HG02623 (cell line): ENCODE measurements around the gene ZNF79.

ENCODE experiments used
- ATAC-seq: cut with Tn5 transposase; IDR thresholded peaks from one replicate; pipeline ENCODE4 v1.9.1; 2021; ENCODE audit warnings: moderate library complexity; ENCODE audit not compliant: unreplicated experiment

Gene ZNF79

GRCh38 chr9:127423934-127424675 lies at the start of gene ZNF79:
ZNF79 (plus strand) TSS chr9:127424382; CDS start chr9:127424788, 406 bp downstream.
- ATAC-seq = peak; percentile 78

GRCh38 chr9:127380479-127380878 lies 43.7 kb upstream of the ZNF79 start:
- ATAC-seq = no peak

DNA sequence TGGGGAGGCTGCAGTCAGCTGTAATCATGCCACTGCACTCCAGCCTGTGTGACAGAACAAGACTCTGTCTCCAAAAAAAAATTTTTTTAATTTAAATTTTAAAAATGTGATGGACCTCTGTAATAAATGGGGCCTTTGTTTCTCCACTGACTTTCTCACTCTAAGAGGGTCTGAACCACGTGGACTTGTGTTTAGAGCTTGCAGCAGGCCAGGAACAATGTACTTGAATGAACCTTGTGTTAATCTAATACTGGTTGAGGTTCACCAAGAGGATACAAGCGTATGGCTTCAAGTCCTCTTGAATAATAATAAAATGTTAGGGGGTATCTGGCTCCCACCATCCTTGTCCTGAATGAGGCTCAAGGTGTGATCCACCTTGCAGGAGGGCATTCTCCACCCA lies 41.6 kb upstream of the ZNF79 start:
- no peak for ATAC-seq

DNA sequence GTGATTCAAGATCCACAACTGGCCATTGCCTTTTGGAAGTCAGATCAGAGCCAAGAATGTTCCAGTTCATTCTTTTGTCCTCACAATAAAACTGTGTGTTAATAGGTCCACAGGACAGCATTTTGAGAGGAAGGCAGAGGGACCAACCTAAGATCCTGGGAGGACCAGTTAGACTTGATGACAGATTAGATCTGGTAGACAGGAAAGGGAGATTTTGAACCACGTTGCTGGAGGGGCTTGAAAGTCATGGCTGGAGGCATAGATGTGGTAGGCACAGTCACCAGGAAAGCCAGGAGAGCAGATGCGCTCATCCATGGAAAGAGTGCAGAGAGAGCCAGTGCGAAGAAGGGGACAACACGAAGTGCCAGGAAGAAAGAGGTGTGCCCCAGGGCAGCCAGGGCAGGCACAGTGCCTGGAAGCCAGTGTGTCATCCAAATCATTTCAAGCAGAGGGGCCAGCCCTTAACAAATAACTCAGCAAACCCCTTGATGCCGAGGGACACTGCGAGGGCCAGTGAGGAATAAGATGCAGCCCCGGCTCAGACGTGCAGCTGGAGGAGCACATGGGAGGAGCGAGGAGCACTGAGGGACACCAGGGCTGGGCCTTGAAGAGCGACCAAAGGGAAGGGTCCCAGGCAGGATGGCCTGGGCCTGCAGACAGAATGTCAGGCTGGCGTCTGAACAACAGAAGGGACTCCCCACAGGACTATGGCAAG lies 40.0 kb upstream of the ZNF79 start:
- ATAC-seq = no peak

DNA sequence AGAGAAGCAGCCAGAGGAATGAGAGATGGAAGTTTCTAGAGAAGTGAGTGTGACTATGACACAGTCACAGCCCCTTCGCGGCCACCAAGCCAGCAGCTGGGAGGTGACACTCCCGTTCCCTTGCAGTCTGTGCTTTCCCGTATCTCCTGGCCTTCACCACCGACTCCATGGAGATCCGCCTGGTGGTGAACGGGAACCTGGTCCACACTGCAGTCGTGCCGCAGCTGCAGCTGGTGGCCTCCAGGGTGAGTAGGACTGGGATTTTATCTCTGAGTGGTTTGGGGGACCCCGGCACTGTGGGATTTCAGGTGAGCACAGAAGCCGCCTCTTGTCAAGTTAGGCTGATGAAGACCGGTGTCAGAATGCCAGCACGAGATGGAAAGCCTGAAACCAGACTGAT lies 39.3 kb upstream of the ZNF79 start:
- no peak for ATAC-seq

- no peak for ATAC-seq
Measured at GRCh38 chr9:127386249-127386648, 37.9 kb upstream of the ZNF79 start.

DNA sequence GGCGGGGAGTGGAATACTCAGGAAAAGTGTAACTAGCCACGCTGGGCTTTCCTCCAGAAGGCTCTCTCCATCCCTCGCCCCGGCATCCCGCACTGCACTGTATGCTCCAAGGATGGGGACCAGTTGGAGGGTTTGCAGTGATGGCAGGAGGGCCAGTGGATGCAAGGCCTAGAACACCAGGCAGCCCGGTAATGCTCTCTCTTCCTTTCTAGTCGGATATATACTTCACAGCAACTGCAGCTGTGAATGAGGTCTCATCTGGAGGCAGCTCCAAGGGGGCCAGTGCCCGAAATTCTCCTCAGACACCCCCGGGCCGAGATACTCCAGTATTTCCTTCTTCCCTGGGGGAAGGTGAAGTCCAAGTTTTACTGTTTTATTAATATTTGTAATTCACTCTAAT lies 37.2 kb upstream of the ZNF79 start:
- no peak for ATAC-seq

DNA sequence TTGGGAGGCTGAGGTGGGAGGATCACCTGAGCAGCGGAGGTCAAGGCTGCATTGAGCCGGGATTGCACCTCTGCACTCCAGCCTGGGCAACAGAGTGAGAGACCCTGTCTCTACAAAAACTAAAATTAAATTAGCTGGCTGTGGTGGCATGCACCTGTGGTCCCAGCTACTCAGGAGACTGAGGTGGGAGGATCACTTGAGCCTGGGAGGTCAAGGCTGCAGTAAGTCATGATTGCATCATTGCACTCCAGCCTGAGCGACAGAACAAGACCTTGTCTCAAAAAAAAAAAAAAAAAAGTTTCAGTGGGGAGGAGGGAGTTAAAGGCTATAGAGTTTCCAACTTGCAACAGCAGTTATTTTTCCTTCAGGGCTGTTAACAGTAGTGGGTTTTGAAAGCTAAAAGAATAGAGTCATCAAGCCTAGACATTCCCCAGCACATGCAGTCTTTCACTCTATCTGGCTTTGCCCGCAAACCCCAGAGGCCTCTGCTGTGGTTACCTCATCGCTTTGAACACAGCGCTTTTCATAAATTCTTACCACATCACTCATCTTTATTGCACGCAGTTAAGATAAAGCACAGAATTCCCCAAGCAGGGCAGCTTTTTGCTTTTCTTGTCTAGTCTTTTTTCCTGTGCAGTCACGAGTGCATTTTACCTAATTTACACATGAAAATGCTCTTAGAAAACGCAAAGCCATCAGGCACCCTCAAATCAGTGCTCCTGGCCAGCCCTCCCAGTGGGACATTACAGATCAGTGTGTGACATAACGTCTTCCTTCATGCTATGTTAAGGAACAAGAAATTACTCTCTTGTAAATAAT lies 35.9 kb upstream of the ZNF79 start:
- ATAC-seq = peak; percentile 79

GRCh38 chr9:127388856-127389238 lies 35.3 kb upstream of the ZNF79 start:
- ATAC-seq = no peak

DNA sequence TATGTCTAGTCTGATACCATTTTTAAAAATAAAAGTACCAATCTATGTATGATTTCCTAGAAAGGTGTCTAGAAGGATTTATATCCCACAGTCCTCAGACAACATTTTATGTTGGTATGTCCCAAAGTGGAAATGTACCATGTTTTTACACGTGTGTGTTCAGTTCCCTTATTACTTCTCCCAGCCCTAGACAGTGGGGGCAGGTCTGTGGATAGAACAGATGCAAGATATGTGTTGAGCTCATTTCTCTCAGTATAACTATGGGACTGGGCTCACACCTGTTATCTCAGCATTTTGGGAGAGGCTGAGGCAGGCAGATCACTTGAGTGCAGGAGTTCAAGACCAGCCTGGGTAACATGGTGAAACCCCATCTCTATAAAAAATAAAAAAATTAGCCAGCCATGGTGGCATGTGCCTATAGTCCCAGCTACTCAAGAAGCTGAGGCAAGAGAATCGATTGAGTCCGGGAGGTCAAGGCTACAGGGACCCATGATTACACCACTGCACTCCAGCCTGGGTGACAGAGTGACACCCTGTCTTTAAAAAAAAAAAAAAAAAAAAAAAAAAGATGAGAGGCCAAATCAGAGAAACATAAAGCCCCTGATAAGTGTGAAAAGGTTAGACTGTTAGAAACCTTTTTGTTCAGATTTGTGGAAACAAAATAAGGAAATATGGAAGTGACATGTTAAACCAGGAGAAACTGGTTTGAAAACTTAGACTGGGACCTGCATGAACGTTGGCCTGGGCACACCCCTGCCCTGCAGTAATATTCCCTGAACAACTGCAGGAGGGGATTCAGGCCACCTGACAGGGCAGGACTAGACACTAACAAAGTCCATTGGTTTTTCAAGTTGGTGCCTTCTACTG lies 34.6 kb upstream of the ZNF79 start:
- ATAC-seq = no peak

DNA sequence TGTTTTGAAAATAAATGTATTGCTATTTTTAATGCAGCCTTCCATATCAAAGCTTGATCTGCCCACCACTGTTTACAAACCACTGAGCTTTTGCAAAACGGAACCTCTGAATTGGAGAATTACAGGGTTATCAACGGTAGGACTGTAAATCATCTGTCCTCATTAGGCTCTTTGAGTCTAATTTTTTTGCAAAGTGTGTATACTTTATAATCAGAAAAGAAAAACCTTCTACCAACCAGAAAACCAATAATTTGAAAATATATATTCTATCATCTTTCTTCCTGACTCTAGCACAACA lies 34.0 kb upstream of the ZNF79 start:
- ATAC-seq = no peak

- ATAC-seq = no peak
Measured at GRCh38 chr9:127390563-127390962, 33.6 kb upstream of the ZNF79 start.

- ATAC-seq = no peak
Measured at GRCh38 chr9:127392166-127392565, 32.0 kb upstream of the ZNF79 start.

DNA sequence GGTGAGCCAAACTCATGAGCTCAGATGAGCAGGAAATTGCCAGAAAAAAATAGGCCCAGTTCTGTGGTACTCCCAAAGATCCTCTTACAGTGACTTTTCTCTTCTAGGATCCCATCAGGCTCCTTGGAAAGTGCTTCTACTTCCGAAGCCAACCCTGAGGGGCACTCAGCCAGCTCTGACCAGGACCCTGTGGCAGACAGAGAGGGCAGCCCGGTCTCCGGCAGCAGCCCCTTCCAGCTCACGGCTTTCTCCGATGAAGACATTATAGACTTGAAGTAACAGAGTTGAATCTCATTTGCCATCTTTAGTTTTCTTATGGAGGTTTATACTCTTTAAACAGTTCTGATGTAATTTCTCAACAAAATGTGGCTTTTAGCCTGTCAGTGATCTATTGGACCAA lies 31.2 kb upstream of the ZNF79 start:
- no peak for ATAC-seq

DNA sequence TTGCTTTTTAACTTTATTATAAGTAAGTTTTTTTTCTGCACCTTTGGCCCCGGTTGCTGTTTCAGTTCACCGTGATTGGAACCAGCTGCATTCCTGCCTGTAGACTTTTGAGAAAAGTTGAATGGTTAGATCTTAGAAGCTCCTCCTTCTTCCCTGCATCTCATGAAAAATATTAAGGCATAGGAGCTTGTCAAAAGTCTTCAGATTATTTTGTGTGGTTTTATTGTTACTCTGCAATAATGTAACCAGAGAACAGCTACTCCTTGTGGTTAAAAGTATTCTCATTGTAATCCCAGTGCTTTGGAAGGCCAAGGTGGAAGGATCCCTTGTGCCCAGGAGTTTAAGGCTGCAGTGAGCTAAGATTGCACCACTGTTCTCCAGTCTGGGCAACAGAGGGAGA lies 30.5 kb upstream of the ZNF79 start:
- ATAC-seq = no peak

GRCh38 chr9:127395497-127396252 lies 28.5 kb upstream of the ZNF79 start:
- ATAC-seq = no peak

GRCh38 chr9:127396253-127396807 lies 27.9 kb upstream of the ZNF79 start:
- ATAC-seq = no peak

GRCh38 chr9:127396808-127397645 lies 27.2 kb upstream of the ZNF79 start, which contains the start of gene SLC2A8:
SLC2A8 (plus strand) TSS chr9:127397169; CDS start chr9:127397231, 62 bp downstream.
- peak; percentile 95 for ATAC-seq
